COLO829 (cell line): Measurements from ENCODE around the gene ERF.
"Not testable (repeated sequence)": the region's sequence is repeated elsewhere in the genome, so short reads cannot be mapped to it uniquely, and the experiment has no call there.

ENCODE experiments used
- DNase-seq: peaks from one replicate; pipeline ENCODE4 v3.0.0; 2012; ENCODE audit warnings: low spot score

Gene ERF

DNA sequence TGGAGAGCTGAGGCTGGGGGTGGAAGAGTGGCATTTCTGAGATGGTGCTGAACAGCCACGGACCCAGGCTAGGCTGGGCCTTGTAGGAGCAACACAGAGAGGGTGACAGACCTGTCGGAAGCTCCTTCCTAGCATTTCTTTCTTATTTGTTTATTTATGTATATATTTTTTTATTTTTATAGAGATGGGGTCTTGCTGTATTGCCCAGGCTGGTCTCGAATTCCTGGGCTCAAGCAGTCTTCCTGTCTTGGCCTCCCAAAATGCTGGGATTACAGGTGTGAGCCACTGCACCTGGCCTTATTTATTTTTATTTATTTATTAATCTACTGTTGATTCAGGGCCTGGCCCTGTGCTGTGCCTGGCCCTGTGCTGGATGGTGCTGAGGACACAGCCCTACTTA lies 20.6 kb upstream of the ERF start:
- DNase-seq = no peak

DNA sequence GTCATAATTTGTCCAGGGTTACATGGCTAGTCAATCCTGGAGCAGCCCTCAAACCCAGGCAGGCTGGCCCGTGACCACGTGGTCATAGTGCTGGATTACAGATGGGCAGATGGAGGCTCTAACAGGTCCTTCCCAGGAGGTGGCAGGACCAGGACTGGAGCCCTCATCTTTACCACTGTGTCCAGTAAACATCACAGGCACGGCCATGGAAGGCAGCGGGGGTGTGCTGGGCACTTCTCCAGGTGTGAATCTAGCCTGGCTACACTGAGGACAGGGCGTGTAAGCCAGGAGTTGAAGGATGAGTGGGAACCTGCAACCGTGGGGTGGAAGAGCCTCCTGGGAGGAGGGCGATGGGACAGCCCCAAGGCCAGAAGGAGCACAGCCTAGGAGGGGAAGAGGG lies 20.2 kb upstream of the ERF start:
- DNase-seq = no peak

DNA sequence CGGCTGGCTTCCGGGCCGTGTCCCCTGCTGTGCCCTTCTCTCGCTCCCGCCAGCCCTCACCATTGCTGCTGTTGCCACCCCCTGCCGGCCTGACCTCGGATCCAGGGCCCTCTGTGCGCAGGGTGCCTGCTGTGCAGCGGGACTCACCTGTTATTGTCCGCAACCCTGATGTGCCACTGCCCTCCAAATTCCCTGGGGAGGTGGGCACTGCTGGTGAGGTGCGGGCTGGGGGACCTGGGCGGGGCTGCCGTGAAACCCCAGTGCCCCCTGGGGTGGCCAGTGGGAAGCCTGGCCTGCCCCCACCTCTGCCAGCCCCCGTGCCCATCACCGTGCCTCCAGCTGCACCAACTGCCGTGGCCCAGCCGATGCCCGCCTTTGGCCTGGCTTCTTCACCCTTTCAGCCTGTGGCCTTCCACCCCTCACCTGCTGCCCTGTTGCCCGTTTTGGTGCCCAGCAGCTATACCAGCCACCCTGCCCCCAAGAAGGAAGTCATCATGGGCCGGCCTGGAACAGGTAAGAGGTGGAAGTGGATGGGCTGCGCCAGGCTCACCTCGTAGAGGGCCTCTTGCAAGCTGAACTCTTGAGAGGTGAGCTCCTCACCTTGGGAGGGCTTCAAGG lies 19.2 kb upstream of the ERF start:
- no peak for DNase-seq

- DNase-seq = no peak
Measured at GRCh38 chr19:42273407-42274064, 18.6 kb upstream of the ERF start.

GRCh38 chr19:42272989-42273406 lies 18.1 kb upstream of the ERF start:
- DNase-seq = no peak

DNA sequence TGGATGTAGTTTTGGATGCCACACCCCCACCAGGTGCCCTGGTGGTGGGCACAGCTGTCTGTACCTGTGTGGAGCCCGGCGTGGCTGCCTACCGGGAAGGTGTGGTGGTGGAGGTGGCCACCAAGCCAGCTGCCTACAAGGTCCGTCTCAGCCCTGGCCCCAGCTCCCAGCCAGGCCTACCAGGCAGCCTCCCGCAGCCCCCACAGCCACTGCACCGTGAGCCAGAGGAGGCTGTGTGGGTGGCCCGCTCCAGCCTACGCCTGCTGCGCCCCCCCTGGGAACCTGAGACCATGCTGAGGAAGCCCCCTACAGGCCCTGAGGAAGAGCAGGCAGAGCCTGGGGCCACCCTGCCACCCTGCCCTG lies 17.6 kb upstream of the ERF start:
- no peak for DNase-seq

- DNase-seq = no peak
Measured at GRCh38 chr19:42271861-42272534, 17.1 kb upstream of the ERF start.

- no peak for DNase-seq
Measured at GRCh38 chr19:42271045-42271419, 16.1 kb upstream of the ERF start.

GRCh38 chr19:42270346-42271044 lies 15.6 kb upstream of the ERF start:
- no peak for DNase-seq

GRCh38 chr19:42269478-42270345 lies 14.8 kb upstream of the ERF start:
- no peak for DNase-seq

DNA sequence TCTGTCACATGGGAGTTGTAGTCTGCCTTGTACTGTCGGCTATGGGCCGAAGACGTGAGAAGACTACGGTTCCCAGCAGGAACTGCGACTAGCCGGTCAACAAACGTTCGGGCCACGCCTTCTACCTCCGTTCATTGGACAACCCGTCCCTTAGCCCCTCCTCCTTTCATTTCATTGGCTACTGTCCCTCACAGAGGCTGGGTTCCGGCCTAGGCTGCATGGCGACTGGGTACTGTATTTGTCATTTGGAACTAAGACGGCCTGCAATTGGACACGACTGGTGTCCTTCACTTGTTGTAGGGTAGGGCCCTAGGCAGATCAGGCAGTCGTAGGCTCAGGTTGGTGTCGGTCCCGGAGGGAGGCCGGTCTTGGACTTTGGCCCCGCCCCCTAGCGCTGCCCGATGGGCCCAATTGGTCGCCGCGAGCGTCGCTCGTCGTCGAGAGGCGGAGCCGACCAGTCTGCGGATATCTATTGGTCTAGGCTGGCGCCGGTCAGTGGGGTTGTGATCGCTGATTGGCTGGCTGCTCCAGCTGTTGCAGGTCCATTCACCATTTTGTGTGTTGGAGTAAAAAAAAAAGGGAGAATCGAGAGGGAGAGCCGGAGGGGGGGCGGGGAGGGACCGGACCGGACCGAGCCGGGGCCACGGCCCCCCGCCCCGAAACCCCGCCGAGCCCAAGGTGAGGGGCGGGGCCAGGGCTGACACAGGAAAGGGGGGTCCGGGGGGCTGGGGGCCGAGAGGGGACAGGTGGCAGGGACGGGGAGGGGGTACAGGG lies 14.0 kb upstream of the ERF start, which contains the start of gene CIC:
Gene CIC, plus strand, starts transcription at position 549 of the 774 bp plus-strand sequence. CDS start 2,532 bp downstream, outside the sequence.
- peak; percentile 98 for DNase-seq

- DNase-seq = peak; percentile 96
Measured at GRCh38 chr19:42268142-42268703, 13.3 kb upstream of the ERF start.

DNA sequence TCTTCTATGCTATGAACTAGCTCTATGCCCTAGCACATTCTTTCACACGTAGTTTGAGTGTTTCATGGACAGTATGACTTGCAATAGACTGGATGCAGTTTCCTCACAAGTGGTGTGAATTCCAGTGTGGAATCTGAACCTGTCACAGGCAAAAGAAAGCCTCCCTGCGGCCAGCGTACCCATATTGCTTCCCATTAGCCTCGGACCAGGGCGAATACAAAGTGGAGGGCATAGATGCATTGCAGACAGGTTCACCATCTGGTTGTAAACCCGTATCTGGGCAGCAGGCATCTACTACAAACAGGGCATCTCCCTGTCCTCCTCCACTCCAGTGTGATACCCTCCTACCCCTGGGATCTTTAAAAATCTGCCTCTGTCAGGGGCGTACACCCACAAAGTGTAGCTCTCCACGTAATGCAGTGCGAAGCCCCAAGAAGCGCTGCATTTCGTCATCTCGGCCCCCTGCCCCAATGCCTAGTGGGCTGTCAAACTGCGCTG lies 12.8 kb upstream of the ERF start:
- no peak for DNase-seq

DNA sequence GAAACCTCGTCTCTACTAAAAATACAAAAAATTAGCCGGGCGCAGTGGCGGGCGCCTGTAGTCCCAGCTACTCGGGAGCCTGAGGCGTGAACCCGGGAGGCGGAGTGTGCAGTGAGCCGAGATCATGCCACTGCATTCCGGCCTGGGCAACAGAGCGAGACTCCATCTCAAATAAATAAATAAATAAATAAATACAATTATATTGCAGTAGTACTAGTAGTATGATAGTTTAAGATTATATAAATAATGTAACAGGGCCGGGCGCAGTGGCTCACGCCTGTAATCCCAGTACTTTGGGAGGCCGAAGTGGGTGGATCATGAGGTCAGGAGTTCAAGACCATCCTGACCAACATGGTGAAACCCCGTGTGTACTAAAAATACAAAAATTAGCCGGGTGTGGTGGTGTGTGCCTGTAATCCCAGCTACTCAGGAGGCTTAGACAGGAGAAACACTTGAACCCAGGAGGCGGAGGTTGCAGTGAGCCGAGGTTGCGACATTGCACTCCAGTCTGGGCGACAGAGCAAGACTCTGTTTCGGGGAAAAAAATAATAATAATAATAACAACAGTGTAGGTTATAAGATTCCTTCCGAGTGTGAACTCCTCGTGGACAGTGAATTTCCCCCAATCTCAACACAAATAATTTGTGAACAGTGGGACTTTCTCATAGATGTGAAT lies 12.1 kb upstream of the ERF start:
- not testable (repeated sequence) for DNase-seq

GRCh38 chr19:42266105-42266504 lies 11.2 kb upstream of the ERF start:
- DNase-seq = not testable (repeated sequence)

GRCh38 chr19:42261763-42262162 lies 6.8 kb upstream of the ERF start:
- DNase-seq = no peak

DNA sequence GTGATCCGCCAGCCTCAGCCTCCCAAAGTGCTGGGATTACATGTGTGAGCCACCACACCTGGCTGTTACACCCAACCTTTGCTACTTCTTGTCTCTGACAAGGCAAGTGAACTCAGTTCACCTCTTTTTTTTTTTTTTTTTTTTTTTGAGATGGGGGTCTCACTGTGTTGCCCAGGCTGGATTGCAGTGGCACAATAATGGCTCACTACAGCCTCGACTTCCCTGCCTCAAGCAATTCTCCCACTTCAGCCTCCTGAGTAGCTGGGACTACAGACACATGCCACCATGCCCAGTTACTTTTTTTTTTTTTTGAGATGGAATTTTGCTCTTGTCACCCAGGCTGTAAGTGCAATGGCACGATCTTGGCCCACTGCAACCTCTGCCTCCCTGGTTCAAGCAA lies 2.9 kb upstream of the ERF start:
- DNase-seq = not testable (repeated sequence)

DNA sequence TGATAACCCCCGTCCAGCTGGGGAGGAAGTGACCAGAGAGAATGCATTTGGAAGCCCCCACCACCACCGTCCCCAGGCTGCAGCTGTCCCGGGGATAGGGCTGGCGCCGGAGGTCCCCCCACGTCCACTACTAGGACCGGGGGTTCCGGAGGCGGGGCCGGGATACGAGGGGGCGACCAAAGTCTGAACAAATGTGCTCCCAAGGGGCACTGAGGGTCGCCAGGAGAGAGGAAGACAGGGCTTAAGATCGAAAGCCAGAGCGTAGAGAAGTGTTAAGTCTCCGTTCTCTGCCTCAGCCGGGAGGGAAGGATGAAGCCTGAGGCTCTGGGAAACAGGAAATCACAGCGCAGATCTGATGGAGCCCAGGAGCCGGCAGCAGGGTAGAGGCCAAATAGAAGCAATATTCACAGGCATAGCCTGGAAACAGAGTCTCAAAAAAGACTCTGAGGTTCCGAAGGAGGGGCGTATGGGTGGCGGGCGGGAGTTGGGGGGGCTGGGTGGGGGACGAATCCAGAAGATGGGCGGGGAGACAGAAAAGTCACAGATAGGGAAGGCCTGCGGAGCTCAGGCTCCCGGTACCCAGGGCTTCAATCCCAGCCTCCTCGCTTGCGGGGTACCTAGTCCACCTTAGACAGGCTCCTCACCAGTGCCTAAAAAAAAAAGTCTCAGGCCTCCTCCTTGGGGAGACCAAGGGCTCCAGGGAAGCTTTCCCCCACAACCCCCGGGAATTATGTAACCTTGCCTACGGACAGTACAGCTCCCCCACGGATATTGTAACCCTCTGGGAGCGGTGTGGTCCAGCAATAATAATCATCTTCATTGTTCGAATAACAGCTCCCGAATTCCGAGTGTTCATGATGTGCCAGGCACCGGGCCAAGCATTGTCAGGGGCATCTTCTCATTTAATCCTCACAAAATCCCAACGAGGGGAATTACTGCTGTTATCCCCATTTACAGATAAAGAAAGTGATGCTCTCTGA lies 1.1 kb upstream of the ERF start:
- peak; percentile 53 for DNase-seq
